Bronchial epithelial cell (primary cell): ENCODE data around the gene LILRA6. TPM values are rescaled to one million over a fixed set of nuclear protein-coding genes. Genes with fewer than 3 reads are reported as not detected.

ENCODE experiments used
- DNase-seq: peaks from one replicate; pipeline ENCODE4 v3.0.0-alpha.2; 2010; ENCODE audit warnings: low read depth
- FAIRE-seq: peaks from 2 replicates; lab custom pipeline; 2011; peaks lifted over from hg19 to GRCh38; lab: Jason Lieb, UNC
- H3K27me3 ChIP-seq: 2 replicates; pipeline ENCODE4 v1.5.1; 2011; ENCODE audit warnings: low read length; ENCODE audit not compliant: control insufficient read depth, insufficient read depth
- H3K36me3 ChIP-seq: 2 replicates; pipeline ENCODE4 v1.5.1; 2011; ENCODE audit warnings: low read length; ENCODE audit not compliant: control insufficient read depth, insufficient read depth
- H3K4me3 ChIP-seq: 2 replicates; pipeline ENCODE4 v1.5.1; 2011; ENCODE audit warnings: mild to moderate bottlenecking, low read depth, low read length, control low read depth
- CTCF ChIP-seq: IDR thresholded peaks from 2 replicates; pipeline ENCODE4 v1.5.1; 2011; ENCODE audit warnings: mild to moderate bottlenecking, moderate library complexity, low read length, control low read depth, inconsistent platforms; ENCODE audit not compliant: insufficient read depth, severe bottlenecking
- total RNA-seq: library from RNA; depleted of rRNA; stranded (reverse); fragments of >200 nt; gene quantifications from 2 replicates; pipeline ENCODE4 v1.2.1, GENCODE V29; 2014

LILRA6 gene
- total RNA-seq, 1 donor from 2014 or later, result not detected

- H3K27me3 ChIP-seq, result no peaks in the 10 kb centered on the region
- DNase-seq (no peak), FAIRE-seq (no peak)
Measured at GRCh38 chr19:54271106-54271505, 28.5 kb upstream of the LILRA6 start.

GRCh38 chr19:54268936-54269335, 26.3 kb upstream of the LILRA6 start:
- FAIRE-seq, result no peak
- Histone ChIP-seq H3K36me3 (no peaks in the 10 kb centered on the region), H3K4me3 (no peak overlapping the region), H3K27me3 (no peaks in the 10 kb centered on the region)
- no peak for DNase-seq
- TF ChIP-seq CTCF, result no peak

More at GRCh38 chr19:54271106-54271505, 28.5 kb upstream of the LILRA6 start:
- no peak for TF ChIP-seq CTCF
- H3K4me3 ChIP-seq, result no peak overlapping the region
- H3K36me3 ChIP-seq, result no peaks in the 10 kb centered on the region

- FAIRE-seq, result no peak
- peak; percentile 72 for TF ChIP-seq CTCF
- Histone ChIP-seq H3K4me3 (no peak overlapping the region), H3K36me3 (no peaks in the 10 kb centered on the region), H3K27me3 (no peaks in the 10 kb centered on the region)
- peak; percentile 53 for DNase-seq
Measured at GRCh38 chr19:54266133-54266532, 23.5 kb upstream of the LILRA6 start.

GRCh38 chr19:54262470-54262869, 19.9 kb upstream of the LILRA6 start:
- no peak for TF ChIP-seq CTCF
- Histone ChIP-seq H3K4me3 (no peak overlapping the region), H3K36me3 (no peaks in the 10 kb centered on the region), H3K27me3 (no peaks in the 10 kb centered on the region)
- no peak for FAIRE-seq
- DNase-seq, result no peak

- Histone ChIP-seq H3K4me3 (no peak overlapping the region), H3K36me3 (no peaks in the 10 kb centered on the region), H3K27me3 (no peaks in the 10 kb centered on the region)
- DNase-seq (no peak), FAIRE-seq (no peak)
- no peak for TF ChIP-seq CTCF
Measured at GRCh38 chr19:54262066-54262465, 19.5 kb upstream of the LILRA6 start.

GRCh38 chr19:54257116-54257480, 14.5 kb upstream of the LILRA6 start, which contains the start of gene LILRB5:
Gene LILRB5 (minus strand): TSS chr19:54257273. CDS start chr19:54257193, 80 bp downstream.
- Histone ChIP-seq H3K27me3 (no peaks in the 10 kb centered on the region), H3K4me3 (no peak within 1 kb of the TSS), H3K36me3 (no peaks in the 10 kb centered on the region)
- no peak for TF ChIP-seq CTCF
- DNase-seq (no peak), FAIRE-seq (no peak)
